Mononuclear cell (primary cell): ENCODE results near the gene SRGAP3. TPM values are rescaled to one million over a fixed set of nuclear protein-coding genes. Genes with fewer than 3 reads are reported as not detected.
"Not testable (repeated sequence)": the region's sequence is repeated elsewhere in the genome, so short reads cannot be mapped to it uniquely, and the experiment has no call there.

Experiments
- H3K27me3 ChIP-seq: 2 replicates; pipeline ENCODE4 v1.6.0; 2011; ENCODE audit warnings: low read length, control low read depth; ENCODE audit not compliant: insufficient read depth
- H3K4me1 ChIP-seq: 2 replicates; pipeline ENCODE4 v1.5.1; 2011; ENCODE audit warnings: mild to moderate bottlenecking, low read length, control low read depth; ENCODE audit not compliant: insufficient read depth
- H3K4me3 ChIP-seq: 2 replicates; pipeline ENCODE4 v1.5.1; 2011; ENCODE audit warnings: mild to moderate bottlenecking, low read length, moderate library complexity
- H3K9me3 ChIP-seq: 2 replicates; pipeline ENCODE4 v1.5.1; 2011; ENCODE audit warnings: low read depth, mild to moderate bottlenecking, control low read depth, low read length
- total RNA-seq: library from RNA; depleted of rRNA; stranded (reverse); fragments of >200 nt; gene quantifications from one replicate; pipeline ENCODE4 v1.2.3, GENCODE V29; 2012

Gene SRGAP3
- total RNA-seq, 1 donor = 2.2 TPM

- Histone ChIP-seq H3K4me1 (no peaks in the 10 kb centered on the region), H3K4me3 (no peak overlapping the region), H3K9me3 (no peaks in the 10 kb centered on the region), H3K27me3 (no peaks in the 10 kb centered on the region)
These were observed 144.0 kb downstream of the SRGAP3 start for GRCh38 chr3:9105421-9105820.

DNA sequence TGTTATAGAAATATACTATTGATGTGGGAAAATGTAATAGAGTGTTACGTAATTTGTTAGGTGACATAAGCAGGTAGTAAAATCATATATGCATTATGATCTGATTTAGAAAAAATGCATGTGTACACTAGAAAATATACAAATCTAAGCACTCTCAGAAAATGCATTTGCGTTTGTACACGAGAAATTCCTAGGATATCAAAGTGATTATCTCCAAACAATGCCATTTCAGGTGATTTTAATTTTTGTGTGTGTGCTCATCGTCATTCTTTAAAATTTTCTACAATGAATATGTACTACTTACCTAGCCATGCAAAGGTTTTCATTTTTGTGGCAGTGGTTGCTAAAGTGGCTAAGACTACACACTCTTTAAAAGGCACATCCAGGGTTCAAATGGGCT is 145.3 kb downstream of the SRGAP3 start:
- Histone ChIP-seq H3K4me3 (no peak overlapping the region), H3K27me3 (no peaks in the 10 kb centered on the region), H3K4me1 (no peaks in the 10 kb centered on the region), H3K9me3 (no peaks in the 10 kb centered on the region)

DNA sequence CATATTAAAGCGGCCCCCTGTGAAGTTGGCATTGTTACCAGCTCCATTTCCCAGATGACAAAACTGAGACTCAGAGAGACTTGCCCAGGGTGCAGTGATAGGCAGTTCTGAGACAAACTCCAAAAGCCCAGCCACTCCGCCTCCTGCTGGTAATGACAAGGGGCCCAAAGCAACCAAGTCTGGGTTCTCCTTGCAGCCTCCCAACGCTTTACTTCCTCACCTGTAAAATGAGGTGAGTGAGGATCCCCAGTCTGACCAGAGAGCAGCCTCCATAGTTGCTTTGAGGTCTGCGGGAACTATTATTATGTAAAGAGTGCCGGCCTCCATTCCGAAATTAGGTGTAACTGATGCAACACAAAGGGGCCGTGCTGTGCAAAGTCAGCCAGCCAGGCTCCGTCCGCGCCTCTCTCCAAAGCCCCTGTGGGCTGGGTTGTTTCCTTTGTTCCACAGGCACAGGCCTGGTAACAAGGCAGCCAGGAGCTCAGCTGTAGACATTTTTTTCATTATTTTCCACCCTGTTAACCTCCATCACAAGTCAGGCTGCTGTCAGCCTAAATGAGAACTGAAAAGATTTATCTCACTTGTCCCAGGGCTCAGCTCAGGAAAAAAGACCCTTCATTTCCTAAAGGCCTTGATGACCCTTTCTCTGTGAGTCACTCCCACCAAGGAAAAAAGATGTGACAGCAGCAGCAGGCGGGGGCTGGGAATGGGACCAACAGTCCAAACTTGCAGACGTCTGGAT is 147.0 kb downstream of the SRGAP3 start:
- H3K9me3 ChIP-seq = no peaks in the 10 kb centered on the region
- H3K27me3 ChIP-seq = no peaks in the 10 kb centered on the region
- no peaks in the 10 kb centered on the region for H3K4me1 ChIP-seq
- no peak overlapping the region for H3K4me3 ChIP-seq

GRCh38 chr3:9101286-9101685 is 148.2 kb downstream of the SRGAP3 start:
- Histone ChIP-seq H3K4me1 (no peaks in the 10 kb centered on the region), H3K27me3 (no peaks in the 10 kb centered on the region), H3K4me3 (no peak overlapping the region), H3K9me3 (no peaks in the 10 kb centered on the region)

GRCh38 chr3:9100513-9100894 is 148.9 kb downstream of the SRGAP3 start:
- Histone ChIP-seq H3K9me3 (no peaks in the 10 kb centered on the region), H3K4me3 (no peak overlapping the region), H3K27me3 (no peaks in the 10 kb centered on the region), H3K4me1 (no peaks in the 10 kb centered on the region)

DNA sequence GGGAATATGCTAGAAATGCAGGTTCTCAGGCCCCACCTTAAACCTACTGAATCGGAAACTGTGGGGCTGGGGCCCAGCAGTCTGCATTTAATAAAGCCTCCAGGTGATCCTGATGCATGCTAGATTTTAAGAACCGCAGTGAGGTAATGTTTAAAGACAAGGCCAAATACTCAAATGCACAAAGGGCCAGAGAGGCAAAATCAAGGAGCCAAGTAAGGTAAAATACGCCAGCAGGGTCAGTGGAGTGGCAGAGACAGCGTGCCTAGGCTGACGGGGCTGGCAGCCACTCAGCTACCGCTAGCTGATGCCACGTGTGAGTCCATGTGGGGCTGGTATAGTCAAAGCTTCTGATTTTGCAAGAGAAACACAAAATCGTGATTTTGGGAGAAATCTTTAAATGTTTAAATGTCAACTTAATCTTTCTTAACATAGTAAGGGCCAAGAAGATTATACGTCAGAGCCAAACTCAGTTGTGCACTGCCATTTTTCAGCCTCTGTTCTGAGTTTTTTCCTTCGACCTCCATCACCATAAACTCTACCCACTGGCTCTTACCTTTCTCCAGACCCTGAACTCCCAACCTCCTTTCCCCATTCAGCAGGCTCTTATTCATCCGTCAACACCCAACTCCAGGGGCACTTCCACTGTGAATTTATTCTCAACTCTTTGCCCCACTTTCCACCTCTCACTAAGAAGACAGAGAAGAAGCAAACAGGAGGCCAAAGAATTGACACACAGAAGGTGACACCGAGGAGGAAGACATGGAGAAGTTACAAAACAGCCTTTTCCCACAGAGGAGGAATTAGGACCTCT is 149.5 kb downstream of the SRGAP3 start:
- Histone ChIP-seq H3K27me3 (no peaks in the 10 kb centered on the region), H3K4me1 (no peaks in the 10 kb centered on the region), H3K9me3 (no peaks in the 10 kb centered on the region)

DNA sequence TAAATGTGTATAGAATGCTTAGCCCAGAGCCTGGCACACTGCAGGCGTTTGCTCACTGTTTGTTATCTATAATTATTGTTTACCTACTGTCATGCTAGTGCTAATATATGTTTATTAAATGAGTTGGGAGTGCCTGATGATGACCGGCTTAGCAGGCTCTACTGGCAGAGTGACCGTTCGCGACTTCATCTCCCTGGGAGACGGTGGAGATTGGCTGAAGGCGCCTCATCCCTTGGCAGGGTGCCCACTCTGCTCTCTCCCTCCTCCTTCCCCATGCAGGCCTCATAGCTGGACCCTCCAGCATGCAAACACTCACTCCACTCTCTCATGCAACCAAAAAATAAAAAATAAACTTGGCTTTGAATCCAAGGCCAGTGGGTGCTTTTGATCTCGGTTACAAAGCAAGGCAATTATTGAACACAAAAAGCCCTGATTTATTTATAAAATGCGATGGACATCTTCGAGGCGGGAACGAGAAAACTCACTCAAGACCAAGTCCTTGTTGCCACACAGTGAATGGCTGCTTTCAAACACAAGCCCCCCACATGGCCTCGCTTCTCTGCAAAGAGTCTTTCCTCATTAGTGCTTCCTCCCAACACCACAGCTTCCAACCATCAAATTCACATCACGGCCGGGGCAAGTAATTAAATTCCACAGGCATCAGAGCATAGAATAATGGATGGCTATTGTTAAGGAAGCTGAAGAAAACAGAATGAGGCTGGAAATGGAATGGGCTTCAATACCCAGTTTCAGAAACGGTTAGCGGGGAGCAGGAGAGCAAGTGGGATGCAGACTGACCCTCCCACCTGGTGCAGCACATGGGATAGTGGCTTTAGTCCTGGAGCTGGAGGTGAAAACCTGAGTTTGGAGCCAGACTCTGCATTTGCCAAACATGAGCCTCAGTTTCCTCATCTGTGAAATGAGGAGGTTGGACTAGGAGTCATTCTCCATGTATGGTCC is 150.4 kb downstream of the SRGAP3 start:
- no peaks in the 10 kb centered on the region for H3K9me3 ChIP-seq
- no peak overlapping the region for H3K4me3 ChIP-seq

More for the DNA sequence above, 149.5 kb downstream of the SRGAP3 start:
- no peak overlapping the region for H3K4me3 ChIP-seq

GRCh38 chr3:9097495-9097894 is 152.0 kb downstream of the SRGAP3 start:
- no peak overlapping the region for H3K4me3 ChIP-seq
- H3K4me1 ChIP-seq = no peaks in the 10 kb centered on the region
- H3K9me3 ChIP-seq = no peaks in the 10 kb centered on the region
- H3K27me3 ChIP-seq = no peaks in the 10 kb centered on the region

More for the DNA sequence above, 150.4 kb downstream of the SRGAP3 start:
- H3K27me3 ChIP-seq = no peaks in the 10 kb centered on the region
- no peaks in the 10 kb centered on the region for H3K4me1 ChIP-seq

DNA sequence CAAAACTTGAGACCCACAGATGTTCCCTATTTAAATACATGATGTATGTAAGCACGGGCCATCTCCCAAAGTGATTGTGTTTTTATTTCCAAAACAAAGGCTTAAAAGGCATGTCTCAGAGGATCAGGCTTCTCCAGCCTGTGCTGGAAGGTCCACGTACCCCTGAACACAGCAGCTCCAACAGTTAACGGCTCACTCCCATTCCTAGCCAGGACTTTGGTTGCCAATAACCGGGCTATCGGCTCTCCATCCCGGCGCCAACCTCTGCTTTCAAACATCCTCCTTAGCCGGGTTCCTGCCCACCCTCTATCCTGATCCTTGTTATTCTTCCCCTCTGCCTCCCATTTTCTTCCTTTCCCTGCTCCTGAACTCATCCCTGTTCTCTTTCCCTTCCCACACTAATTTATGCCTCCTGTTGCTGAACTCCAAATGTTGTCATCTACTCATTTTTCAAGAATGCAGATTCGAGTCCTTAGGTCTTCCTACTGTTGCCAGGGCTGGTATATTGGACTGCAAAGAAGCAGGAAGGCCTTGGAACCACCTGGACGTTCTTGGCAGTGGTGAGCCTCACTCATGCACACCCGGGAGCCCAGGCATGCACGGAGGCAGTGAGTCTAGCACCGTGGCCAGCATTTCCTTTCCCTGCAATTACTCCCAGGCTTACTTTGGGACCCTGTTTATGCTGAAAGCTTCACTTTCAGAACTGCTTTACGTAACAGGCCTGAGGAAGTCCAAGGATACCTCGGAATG is 157.8 kb downstream of the SRGAP3 start:
- Histone ChIP-seq H3K4me1 (peaks cover 17% of the 10 kb centered on the region), H3K27me3 (no peaks in the 10 kb centered on the region), H3K4me3 (no peak overlapping the region), H3K9me3 (no peaks in the 10 kb centered on the region)

- H3K27me3 ChIP-seq = no peaks in the 10 kb centered on the region
- H3K9me3 ChIP-seq = no peaks in the 10 kb centered on the region
- no peak overlapping the region for H3K4me3 ChIP-seq
- peaks cover 17% of the 10 kb centered on the region for H3K4me1 ChIP-seq
These were observed 160.7 kb downstream of the SRGAP3 start for GRCh38 chr3:9088441-9089353.

GRCh38 chr3:9087831-9088413 is 161.5 kb downstream of the SRGAP3 start:
- no peaks in the 10 kb centered on the region for H3K9me3 ChIP-seq
- no peaks in the 10 kb centered on the region for H3K27me3 ChIP-seq
- H3K4me3 ChIP-seq = no peak overlapping the region
- H3K4me1 ChIP-seq = peaks cover 17% of the 10 kb centered on the region

GRCh38 chr3:9085428-9085827 is 164.0 kb downstream of the SRGAP3 start:
- H3K4me1 ChIP-seq = peaks cover 17% of the 10 kb centered on the region
- H3K4me3 ChIP-seq, H3K9me3 ChIP-seq, H3K27me3 ChIP-seq: not testable (repeated sequence)

- no peaks in the 10 kb centered on the region for H3K9me3 ChIP-seq
- H3K4me3 ChIP-seq = no peak overlapping the region
- H3K27me3 ChIP-seq = no peaks in the 10 kb centered on the region
- no peaks in the 10 kb centered on the region for H3K4me1 ChIP-seq
These were observed 168.1 kb downstream of the SRGAP3 start for GRCh38 chr3:9081184-9081818.
